Omental fat pad (tissue), 4 donors: ENCODE data around the gene CCDC3. TPM values are rescaled to one million over a fixed set of nuclear protein-coding genes. Genes with fewer than 3 reads are reported as not detected.
"Not testable (repeated sequence)": the region's sequence is repeated elsewhere in the genome, so short reads cannot be mapped to it uniquely, and the experiment has no call there.

ENCODE experiments used
- ATAC-seq: fragments of 150-250 bp; one replicate; pipeline ENCODE4 v1.9.1; 2016; ENCODE audit warnings: mild to moderate bottlenecking, moderate library complexity; ENCODE audit not compliant: low FRiP score
- DNase-seq: peaks from one replicate; pipeline ENCODE4 v3.0.0-alpha.2; 2019; ENCODE audit warnings: low spot score
- CTCF ChIP-seq, 3 donors: fragments of 450-650 bp; IDR thresholded peaks; one replicate each; pipeline ENCODE4 v1.5.1; 2016 to 2017; ENCODE audit warnings: antibody characterized with exemption in 3 of 3, mild to moderate bottlenecking in 3 of 3, moderate library complexity in 2 of 3
- total RNA-seq, 4 donors: library from RNA; depleted of rRNA; stranded (reverse); fragments of >200 nt; gene quantifications; one replicate each; pipeline ENCODE4 v1.1.0, GENCODE V29; 2016

CCDC3 gene
- total RNA-seq, 4 donors from 2014 or later: 23.5 to 77.8 (median 39.1) TPM

DNA sequence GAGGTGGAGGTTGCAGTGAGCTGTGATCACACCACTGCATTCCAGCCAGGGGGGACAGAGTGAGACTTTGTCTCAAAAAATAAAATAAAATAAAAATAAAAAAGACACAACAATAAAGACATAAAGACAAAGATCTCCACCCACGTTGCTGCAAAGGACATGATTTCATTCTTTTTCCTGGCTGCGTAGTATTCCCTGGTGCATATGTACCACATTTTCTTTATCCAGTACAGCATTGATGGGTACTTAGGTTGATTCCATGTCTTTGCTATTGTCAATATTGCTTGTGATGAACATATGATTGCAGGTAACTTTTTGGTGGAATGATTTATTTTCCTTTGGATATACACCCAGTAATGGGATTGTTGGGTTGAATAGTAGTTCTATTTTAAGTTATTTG, 42.0 kb upstream of the CCDC3 start:
- no peak for TF ChIP-seq CTCF (IDR thresholded peaks at IDR 0.05)
- no peak for DNase-seq
- ATAC-seq: no peak

DNA sequence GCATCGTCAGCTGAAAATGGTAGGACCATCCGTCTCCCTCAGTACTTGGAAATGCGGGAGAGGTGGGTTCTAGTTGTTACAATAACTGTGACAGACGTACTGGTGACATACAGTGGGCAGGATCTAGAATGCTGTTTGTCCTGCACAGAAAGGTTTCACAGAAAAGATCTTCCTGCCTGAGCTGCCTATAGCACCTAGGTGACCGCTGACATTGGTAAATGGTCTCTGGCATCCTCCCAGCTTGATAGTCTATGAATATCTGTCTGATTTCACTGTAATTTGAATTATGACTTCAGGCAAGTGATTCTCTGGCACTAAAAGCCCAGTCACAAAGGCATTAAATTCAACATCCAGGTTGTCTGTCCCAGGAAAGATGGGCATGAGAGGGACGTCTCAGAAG, 38.2 kb upstream of the CCDC3 start:
- no peak for TF ChIP-seq CTCF (IDR thresholded peaks at IDR 0.05)
- no peak for ATAC-seq
- DNase-seq: no peak

DNA sequence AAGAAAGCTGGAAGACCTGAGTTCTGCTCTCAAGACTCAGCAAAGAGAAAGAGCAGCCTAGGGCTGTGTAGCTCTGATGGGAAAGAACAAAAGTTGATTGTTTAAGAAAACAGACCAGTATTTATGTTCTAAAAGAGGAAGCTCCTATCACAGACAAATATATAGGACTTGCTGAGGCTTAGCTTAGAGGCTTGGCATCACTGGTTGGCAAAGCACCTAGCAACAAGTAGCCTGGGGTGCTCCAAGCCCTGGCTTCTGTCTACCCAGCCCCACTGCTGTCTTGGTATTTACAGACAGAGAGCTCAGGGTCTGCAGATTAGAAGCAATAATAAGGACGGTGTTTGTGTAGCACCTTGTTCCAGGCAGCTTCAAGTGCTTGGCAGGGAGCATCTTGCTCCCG, 36.9 kb upstream of the CCDC3 start:
- ATAC-seq: no peak
- TF ChIP-seq CTCF (IDR thresholded peaks at IDR 0.05): no peak
- no peak for DNase-seq

- no peak for ATAC-seq
- TF ChIP-seq CTCF (IDR thresholded peaks at IDR 0.05): no peak
- DNase-seq: no peak
Measured at GRCh38 chr10:13037832-13038231, 36.3 kb upstream of the CCDC3 start.

GRCh38 chr10:13036841-13037240, 35.3 kb upstream of the CCDC3 start:
- no peak for DNase-seq
- ATAC-seq: no peak
- TF ChIP-seq CTCF (IDR thresholded peaks at IDR 0.05): no peak

DNA sequence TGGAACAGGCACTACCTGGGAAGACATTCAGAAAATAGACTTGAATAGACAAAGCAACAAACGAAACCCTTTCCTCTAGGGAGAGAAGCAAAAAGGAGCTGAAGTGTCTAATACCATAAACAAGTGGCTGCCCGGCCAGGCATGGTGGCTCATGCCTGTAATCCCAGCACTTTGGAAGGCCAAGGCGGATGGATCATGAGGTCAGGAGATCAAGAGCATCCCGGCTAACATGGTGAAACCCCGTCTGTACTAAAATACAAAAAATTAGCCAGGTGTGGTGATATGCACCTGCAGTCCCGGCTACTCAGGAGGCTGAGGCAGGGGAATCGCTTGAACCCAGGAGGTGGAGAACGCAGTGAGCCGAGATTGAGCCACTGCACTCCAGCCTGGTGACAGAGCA, 34.2 kb upstream of the CCDC3 start:
- not testable (repeated sequence) for DNase-seq, ATAC-seq

GRCh38 chr10:13026873-13027272, 25.4 kb upstream of the CCDC3 start:
- no peak for ATAC-seq
- no peak for DNase-seq

More at GRCh38 chr10:13026873-13027272, 25.4 kb upstream of the CCDC3 start:
- TF ChIP-seq CTCF (IDR thresholded peaks at IDR 0.05): no peak
